D721Med (cell line): Measurements from ENCODE around the gene LRRIQ1.

Experiments
- DNase-seq: peaks from one replicate; pipeline ENCODE4 v3.0.0; 2011; ENCODE audit warnings: low spot score; ENCODE audit not compliant: insufficient read length
- FAIRE-seq: peaks from 2 replicates; lab custom pipeline; 2011; peaks lifted over from hg19 to GRCh38; lab: Jason Lieb, UNC
- TF ChIP-seq, protein P1 (sequence below): IDR thresholded peaks from 2 replicates; pipeline ENCODE4 v1.5.1; 2012; ENCODE audit warnings: mild to moderate bottlenecking, control low read depth; ENCODE audit not compliant: insufficient read depth; ENCODE audit errors: missing control alignments

Gene LRRIQ1

DNA sequence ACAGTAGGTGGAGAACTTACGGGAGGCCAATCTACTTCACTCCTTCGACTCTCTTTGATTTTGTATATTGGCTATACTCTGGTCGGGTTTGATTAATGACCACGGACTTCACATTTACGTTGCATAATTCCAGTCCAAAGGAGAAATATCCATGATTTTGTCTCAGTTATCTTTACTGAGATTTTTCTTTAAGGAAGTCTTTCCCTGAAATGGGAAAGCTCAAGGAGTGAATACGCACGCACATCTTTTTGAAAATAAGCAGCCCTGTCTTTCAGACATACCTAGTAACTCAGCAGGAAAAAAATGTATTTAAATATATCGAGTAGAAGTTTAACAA, 238.1 kb downstream of the LRRIQ1 start:
- DNase-seq = no peak
- FAIRE-seq = no peak
- TF ChIP-seq, protein P1, sequence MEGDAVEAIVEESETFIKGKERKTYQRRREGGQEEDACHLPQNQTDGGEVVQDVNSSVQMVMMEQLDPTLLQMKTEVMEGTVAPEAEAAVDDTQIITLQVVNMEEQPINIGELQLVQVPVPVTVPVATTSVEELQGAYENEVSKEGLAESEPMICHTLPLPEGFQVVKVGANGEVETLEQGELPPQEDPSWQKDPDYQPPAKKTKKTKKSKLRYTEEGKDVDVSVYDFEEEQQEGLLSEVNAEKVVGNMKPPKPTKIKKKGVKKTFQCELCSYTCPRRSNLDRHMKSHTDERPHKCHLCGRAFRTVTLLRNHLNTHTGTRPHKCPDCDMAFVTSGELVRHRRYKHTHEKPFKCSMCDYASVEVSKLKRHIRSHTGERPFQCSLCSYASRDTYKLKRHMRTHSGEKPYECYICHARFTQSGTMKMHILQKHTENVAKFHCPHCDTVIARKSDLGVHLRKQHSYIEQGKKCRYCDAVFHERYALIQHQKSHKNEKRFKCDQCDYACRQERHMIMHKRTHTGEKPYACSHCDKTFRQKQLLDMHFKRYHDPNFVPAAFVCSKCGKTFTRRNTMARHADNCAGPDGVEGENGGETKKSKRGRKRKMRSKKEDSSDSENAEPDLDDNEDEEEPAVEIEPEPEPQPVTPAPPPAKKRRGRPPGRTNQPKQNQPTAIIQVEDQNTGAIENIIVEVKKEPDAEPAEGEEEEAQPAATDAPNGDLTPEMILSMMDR = no peak

DNA sequence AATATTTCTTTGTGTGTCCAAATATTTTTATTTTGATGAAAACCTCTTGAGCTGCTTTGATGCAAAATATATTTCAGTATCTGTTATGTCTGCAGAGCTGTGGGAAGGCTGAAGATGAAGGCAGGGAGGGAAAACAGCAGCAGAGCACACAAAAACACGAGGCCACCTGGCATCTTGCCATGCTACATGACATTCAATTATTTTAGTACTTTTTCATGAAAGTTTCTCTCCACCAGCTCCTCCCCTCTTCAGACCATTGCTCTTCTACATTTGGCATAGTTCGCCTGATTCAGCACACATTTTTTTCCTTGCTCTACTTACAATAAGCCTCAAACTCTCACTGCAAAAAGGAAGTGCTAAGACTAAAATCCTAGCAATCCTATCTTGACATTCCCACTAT, 239.2 kb downstream of the LRRIQ1 start:
- DNase-seq = no peak
- TF ChIP-seq, protein P1 = no peak
- FAIRE-seq = no peak

DNA sequence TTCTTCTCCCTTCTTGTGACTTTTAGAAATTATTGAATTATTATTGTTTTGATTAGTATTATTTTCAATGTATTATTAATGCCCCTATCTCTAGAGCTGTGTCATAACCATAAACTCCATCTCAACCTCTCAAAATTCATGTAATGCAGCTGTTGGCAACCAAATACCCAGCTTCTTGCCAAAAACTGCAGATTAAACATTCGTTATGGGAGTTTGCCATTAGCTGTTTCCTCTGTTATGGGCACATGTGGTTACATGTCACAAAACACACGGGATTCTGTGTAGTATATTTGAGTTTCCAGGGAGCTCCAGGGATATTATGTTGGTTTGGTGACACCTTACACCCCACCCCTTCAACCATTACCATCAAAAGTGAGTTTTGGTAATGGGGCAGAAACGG, 241.0 kb downstream of the LRRIQ1 start:
- no peak for FAIRE-seq
- no peak for DNase-seq
- TF ChIP-seq, protein P1 = no peak

DNA sequence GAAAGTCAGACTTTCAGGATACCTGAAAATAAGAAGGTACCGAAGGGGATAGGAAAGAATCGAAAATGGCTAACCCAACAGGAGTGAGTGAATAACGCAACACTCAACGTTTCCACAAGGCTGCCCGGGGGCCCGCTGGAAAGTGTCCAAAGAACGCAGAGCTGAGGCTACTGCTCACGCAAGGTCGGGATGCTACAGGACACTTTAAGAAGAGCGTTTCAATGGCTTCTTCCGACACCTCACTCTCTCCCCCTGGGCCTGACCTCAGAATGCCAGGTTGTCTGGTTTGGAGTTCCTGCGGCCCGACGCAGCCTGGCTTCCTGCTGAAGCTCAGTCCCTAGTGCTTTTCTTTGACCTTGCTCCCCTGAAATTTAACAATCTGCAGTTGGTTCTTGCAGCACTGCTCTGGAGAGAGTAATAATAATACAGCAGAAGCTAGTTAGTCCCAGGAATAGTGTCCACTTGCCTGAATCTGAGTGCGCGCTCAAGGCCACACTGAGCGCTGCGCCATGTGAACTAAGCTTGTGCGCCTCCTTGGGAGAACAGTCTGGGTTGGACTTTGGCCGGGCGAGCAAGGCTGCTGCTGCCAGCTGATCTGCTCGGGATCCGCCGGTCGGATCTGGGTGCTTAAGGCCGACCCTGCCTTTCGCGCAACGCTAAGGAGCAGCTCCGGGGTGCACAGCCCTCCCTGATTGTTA, 241.9 kb downstream of the LRRIQ1 start:
- TF ChIP-seq, protein P1 = no peak
- DNase-seq = no peak
- FAIRE-seq = no peak

DNA sequence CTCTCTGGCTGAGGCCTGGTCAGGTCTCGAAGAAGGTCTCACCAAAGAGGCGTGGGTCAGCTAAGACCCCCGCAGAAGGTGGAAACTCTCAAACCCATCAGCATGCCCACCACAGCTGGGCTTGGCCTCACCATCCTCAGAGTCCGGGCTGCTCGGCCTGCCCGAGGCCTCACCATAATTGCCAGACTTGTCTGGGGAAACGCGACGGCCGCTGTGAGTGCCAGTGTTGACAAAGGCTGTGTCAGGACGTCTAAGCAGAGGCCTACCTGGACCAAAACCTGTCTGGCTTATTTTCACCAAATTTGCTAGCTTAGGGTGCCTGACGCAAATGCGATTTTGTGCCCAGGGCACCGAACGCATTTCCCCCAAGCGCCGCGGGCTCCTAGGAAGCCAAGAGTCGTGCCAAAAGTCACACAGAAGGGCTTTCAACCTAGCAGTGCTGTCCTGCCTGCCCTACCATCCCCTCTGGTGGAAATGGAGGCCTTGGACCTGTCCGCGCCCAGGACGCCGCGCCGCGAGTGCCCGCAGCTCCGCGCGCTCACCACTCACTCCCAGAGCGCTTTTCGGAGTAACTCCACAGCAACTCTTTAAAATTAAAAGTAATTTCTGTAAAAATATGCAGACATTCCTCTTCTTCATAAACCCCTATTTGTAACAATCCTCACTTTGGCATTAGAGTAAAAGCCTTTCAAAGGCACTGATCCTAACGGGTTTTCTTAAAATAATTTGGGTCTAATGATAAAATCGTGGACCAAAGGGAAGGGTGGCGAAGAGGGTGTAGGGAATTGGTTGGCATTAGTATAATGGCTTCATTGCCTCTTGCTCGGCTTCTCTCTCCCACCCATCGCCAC, 242.7 kb downstream of the LRRIQ1 start:
- DNase-seq (no peak), FAIRE-seq (no peak)
- TF ChIP-seq, protein P1 = no peak

DNA sequence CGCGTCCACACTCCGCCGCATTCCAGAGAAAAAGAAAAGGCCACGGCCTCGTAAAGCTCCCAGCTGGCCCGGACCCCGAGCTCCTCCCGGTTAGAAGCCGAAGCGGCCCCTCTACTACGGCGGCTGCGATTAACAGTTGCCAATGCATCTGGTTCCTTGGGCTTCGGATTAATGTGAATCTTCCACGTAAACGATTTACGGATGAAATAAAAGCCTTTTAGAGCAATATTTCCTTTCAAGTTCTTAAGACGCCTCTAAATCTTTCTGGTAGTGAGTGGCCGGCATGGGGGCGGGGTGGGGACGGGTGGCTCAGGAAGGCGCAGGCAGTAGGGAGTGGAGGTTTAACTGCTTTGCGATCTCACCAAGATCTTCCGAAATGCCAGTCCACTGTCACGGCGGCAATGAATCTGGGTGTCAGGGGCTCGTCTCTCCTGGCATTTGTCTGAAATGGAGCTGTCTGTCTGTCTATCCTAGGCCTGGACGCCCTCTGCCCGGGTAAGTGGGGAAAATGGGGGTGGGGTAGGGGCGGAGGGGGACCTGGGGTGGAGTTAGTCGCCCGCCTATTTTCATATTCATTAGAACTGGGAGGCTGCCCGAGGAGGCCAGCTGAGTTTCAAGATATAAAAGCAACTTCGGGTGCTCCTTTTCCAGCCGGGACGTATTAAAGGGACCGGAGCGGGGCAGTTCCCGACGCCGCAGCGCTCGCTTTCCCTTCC, 243.5 kb downstream of the LRRIQ1 start:
- TF ChIP-seq, protein P1 = no peak
- DNase-seq = no peak

More for the DNA sequence above, 243.5 kb downstream of the LRRIQ1 start:
- no peak for FAIRE-seq
